NCI-H2196 treated with DMSO at 0.1 percent for 48 hours (cell line): ENCODE measurements around the gene PCNX2.
"Not testable (repeated sequence)": the region's sequence is repeated elsewhere in the genome, so short reads cannot be mapped to it uniquely, and the experiment has no call there.

ENCODE experiments used
- DNase-seq: peaks from one replicate; lab custom pipeline; 2025; ENCODE audit not compliant: unreplicated experiment; lab: John Stamatoyannopoulos, UW

Gene PCNX2

DNA sequence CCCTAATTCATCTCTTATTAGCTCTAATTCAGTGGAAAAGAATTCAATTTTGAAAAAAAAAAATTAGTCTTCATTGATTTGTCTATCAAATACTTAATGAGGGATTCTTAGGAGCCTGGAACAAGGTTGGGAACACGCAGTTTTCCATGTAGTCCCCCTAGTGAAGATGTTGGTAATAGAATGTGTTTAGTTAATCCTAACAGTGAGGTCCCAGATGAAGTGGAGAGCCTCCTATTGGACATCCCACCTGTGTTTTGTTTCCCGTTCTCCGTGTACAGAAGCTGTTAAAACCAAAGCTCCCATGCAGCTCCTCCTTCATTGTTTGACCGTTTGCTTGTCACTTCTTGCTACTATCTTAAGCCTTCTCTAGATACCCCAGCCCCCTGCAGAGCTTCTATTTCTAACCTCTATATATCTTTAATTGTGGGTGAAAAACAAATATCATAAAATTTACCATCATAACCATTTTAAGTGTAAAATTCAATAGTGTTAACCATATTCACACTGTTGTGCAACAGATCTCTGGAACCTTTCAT lies 67.5 kb downstream of the PCNX2 start:
- no peak for DNase-seq

GRCh38 chr1:233224311-233224710 lies 71.2 kb downstream of the PCNX2 start:
- DNase-seq, result no peak

DNA sequence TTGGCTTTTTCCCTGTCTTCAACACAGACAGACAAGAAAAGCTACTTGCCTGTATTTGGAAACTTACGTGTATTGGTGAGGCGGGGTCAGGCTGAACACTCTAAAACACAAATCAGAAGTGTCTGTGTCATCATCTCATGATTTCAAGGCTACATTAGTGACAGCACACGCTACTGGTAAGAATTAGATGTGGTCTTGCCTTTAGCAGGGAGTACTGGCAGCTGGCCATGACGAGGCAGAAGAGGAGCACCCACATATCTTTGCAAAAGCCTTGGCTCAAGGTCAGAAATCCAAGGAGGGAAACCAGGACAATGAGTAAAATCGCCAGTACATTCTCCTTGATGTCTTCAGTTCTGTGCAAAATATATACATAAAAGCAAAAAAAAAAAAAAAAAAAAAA lies 77.7 kb downstream of the PCNX2 start:
- no peak for DNase-seq

DNA sequence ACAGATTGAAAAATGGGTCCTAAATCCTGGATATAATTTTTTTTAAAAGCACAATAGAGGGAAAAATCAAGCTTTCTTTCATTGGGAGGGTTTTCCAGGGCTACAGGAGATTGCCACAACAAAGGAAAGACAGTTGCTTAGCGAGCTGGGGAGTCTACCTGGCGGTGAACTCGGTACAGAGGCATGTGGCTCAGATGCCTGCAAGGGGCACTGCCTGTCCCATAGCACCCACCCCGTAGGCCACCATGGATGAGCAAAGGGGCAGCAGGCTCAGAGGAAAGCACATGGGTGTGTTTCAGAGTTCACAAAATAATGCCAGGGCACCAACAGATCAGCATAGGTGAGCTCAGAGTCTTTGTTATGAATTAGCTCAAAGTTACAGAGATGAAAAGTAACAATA lies 79.5 kb downstream of the PCNX2 start:
- no peak for DNase-seq

DNA sequence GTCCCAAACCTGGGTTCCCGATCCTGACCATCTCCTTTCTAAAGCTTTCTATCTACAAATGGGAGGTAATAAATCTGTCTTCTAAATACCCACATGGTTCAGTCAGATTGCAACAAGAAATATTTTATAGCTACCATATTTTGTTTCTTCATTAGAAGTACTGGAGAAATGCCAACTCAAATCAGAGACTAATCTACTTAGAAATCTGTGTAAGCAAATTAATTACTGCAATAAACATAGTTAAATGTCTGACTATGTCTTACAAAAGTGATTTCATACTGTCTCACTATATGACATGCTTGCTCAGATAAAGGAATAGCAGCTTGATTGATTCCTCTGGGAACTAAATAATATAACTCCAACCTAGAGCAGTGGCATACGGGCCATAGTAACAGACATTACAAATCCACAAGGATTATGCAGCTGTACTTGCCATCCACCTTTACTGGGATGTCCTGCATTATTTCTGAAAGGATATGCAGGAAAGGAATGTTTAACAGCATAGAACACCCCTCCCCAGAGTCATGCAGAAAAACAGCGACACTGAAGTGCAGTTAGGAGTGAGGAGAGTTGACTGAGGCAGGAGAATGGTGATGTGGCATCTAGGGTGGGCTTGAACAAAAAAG lies 80.3 kb downstream of the PCNX2 start:
- DNase-seq, result no peak

- no peak for DNase-seq
Measured at GRCh38 chr1:233211595-233211994, 83.9 kb downstream of the PCNX2 start.

DNA sequence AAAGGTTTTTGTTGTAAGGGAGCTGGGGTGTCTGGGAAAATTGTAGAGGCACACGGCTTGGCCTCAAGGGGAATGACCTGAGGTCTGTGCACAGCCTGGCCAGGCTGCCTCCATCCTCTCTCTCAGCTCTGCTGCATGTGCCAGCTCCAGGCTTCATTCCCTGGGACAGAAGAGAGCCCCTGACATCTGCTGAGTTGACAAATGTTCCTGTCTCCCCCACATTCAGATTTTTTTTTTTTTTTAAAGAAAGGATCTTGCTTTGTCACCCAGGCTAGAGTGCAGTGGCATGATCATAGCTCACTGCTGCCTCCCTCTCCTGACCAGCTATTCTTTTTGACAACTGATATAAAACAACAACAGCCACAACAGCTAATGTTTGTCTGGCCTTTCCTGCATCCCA lies 84.4 kb downstream of the PCNX2 start:
- DNase-seq, result no peak

DNA sequence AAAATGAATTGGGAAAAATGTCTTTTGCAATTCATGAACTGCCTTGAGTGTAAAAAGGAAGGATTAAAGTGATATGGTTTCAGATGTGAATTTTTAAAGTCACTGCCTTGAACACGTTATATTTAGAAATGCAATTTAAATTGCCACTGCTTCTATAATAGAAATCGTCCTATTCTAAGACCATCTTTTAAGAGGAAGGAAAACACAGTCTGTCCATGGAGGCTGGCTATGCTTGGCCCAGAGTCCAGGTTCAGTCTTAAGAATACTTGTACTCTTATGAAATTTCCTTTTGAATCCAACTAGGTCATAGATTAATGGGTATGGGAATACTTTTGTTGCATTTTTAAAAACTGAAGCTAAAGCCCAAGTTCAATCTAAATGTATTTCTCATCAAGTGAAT lies 86.0 kb downstream of the PCNX2 start:
- no peak for DNase-seq

GRCh38 chr1:233208687-233209086 lies 86.8 kb downstream of the PCNX2 start:
- no peak for DNase-seq

DNA sequence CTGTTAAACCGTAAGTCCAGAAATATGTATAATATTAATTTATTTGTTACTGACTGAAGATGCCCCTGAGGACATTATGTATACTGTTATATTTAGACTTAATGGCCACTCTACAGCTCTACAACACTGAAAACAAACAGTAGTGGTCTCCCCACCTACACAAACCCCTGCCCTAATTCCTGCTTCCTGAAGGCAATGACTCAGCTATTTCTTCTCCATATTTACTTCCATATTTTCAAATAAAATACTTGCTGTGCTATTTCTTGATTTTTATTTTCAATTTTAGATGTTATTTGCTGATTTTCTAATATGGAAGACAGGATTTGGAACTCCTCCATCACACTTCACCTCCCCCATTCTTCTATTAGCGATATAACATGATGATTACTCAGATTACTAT lies 97.6 kb downstream of the PCNX2 start:
- DNase-seq, result no peak

DNA sequence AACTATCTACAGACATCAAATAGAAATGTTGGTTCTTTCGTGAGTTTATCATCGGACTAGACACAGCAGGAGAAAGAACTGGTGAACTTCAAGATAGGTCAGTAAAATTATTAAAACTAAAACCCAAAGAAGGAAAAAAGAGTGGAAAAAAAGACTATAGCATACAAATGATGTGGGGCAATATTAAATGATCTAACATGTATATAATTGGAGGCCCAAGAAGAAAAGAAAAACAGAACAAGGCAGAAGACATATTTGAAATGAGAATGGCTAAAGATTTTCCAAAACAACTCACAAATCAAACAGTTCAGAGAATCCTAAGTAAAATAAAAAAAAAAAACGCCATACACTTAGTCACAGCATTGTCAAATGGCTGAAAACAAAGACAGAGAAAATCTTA lies 101.8 kb downstream of the PCNX2 start:
- DNase-seq, result no peak

GRCh38 chr1:233190987-233191386 lies 104.5 kb downstream of the PCNX2 start:
- no peak for DNase-seq

GRCh38 chr1:233189526-233189925 lies 106.0 kb downstream of the PCNX2 start:
- DNase-seq, result no peak

GRCh38 chr1:233188061-233188460 lies 107.5 kb downstream of the PCNX2 start:
- no peak for DNase-seq

GRCh38 chr1:233183226-233184020 lies 112.1 kb downstream of the PCNX2 start:
- DNase-seq, result no peak

GRCh38 chr1:233182587-233182986 lies 112.9 kb downstream of the PCNX2 start:
- DNase-seq, result no peak

GRCh38 chr1:233180641-233181364 lies 114.7 kb downstream of the PCNX2 start:
- no peak for DNase-seq

GRCh38 chr1:233179638-233180037 lies 115.9 kb downstream of the PCNX2 start:
- DNase-seq, result not testable (repeated sequence)

- no peak for DNase-seq
Measured at GRCh38 chr1:233172201-233172600, 123.3 kb downstream of the PCNX2 start.

- DNase-seq, result no peak
Measured at GRCh38 chr1:233170741-233171140, 124.8 kb downstream of the PCNX2 start.

DNA sequence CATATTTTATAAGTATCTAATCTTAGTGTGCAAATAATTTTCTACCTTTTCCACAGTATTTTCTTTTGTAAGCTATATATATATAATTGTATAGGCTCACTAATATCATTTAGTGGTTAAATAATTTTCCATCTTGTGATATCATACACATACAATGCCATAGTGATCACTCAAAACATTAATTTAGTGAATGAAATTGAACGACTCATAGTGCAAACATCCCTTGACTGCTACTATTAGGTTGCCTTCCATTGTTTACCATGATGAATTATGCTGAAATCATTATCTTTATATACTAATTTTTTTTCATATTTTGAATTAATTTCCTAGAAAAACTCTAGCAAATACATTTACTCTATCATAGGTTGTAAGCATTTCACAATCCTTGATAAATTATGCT lies 127.1 kb downstream of the PCNX2 start:
- DNase-seq, result no peak

GRCh38 chr1:233166896-233167295 lies 128.6 kb downstream of the PCNX2 start:
- DNase-seq, result no peak
